HepG2 (cell line): ENCODE measurements around the gene SLC16A6. TPM values are rescaled to one million over a fixed set of nuclear protein-coding genes. Genes with fewer than 3 reads are reported as not detected.

ENCODE experiments used
- DNMT1 ChIP-seq: sonication (generic); formaldehyde crosslinking; IDR thresholded peaks from 2 replicates; pipeline ENCODE4 v1.5.1; 2020; ENCODE audit warnings: mild to moderate bottlenecking, missing genetic modification reagents
- EED ChIP-seq: sonication (generic); formaldehyde crosslinking; IDR thresholded peaks from 2 replicates; pipeline ENCODE4 v1.5.0; 2020; ENCODE audit warnings: mild to moderate bottlenecking, missing genetic modification reagents
- FIP1L1 ChIP-seq: fragments of 200-400 bp; formaldehyde crosslinking; IDR thresholded peaks from 2 replicates; pipeline ENCODE4 v1.6.1; 2018; ENCODE audit warnings: low read depth, mild to moderate bottlenecking, low read length, moderate library complexity, borderline replicate concordance; ENCODE audit not compliant: insufficient read depth
- FOXJ3 ChIP-seq: sonication (generic); formaldehyde crosslinking; IDR thresholded peaks from 2 replicates; pipeline ENCODE4 v1.4.0; 2020; ENCODE audit warnings: missing genetic modification reagents, mild to moderate bottlenecking, borderline replicate concordance
- HIVEP1 ChIP-seq: sonication (generic); formaldehyde crosslinking; IDR thresholded peaks from 2 replicates; pipeline ENCODE4 v1.4.0; 2020; ENCODE audit warnings: mild to moderate bottlenecking, missing genetic modification reagents
- ISX ChIP-seq: sonication (generic); formaldehyde crosslinking; conservative IDR thresholded peaks from 2 replicates; pipeline ENCODE4 v1.5.0; 2020; ENCODE audit warnings: missing genetic modification reagents
- MBD4 ChIP-seq: IDR thresholded peaks from 2 replicates; pipeline ENCODE4 v1.6.1; 2012; ENCODE audit warnings: low read length, inconsistent platforms, borderline replicate concordance
- MEIS1 ChIP-seq: sonication (generic); formaldehyde crosslinking; IDR thresholded peaks from 2 replicates; pipeline ENCODE4 v1.9.0; 2021; ENCODE audit warnings: mild to moderate bottlenecking, missing genetic modification reagents, moderate library complexity, borderline replicate concordance
- NAIF1 ChIP-seq: sonication (generic); formaldehyde crosslinking; IDR thresholded peaks from 2 replicates; pipeline ENCODE4 v1.5.0; 2020; ENCODE audit warnings: mild to moderate bottlenecking, missing genetic modification reagents, borderline replicate concordance
- NFRKB ChIP-seq: fragments of 450-650 bp; IDR thresholded peaks from 2 replicates; pipeline ENCODE4 v1.6.1; 2017
- ONECUT2 ChIP-seq: sonication (generic); formaldehyde crosslinking; IDR thresholded peaks from 2 replicates; pipeline ENCODE4 v1.4.0; 2020; ENCODE audit warnings: missing genetic modification reagents
- POLR2AphosphoS2 ChIP-seq: IDR thresholded peaks from 2 replicates; pipeline ENCODE4 v1.6.1; 2011; ENCODE audit warnings: low read depth, low read length, improper control_type of control experiment
- SIN3B ChIP-seq: fragments of 150-350 bp; IDR thresholded peaks from 2 replicates; pipeline ENCODE4 v1.6.1; 2014; ENCODE audit warnings: low read length
- SKIL ChIP-seq: sonication (generic); formaldehyde crosslinking; IDR thresholded peaks from 2 replicates; pipeline ENCODE4 v1.8.0; 2022; ENCODE audit warnings: missing genetic modification reagents, mild to moderate bottlenecking, moderate library complexity, borderline replicate concordance
- TEAD3 ChIP-seq: optimal IDR thresholded peaks from 2 replicates; pipeline ENCODE3; 2016; ENCODE audit warnings: borderline replicate concordance
- TFDP1 ChIP-seq: IDR thresholded peaks from 2 replicates; pipeline ENCODE4 v1.6.1; 2016; ENCODE audit warnings: missing compliant biosample characterization, missing genetic modification reagents, borderline replicate concordance
- ZBTB7A ChIP-seq: sonication (generic); formaldehyde crosslinking; IDR thresholded peaks from 2 replicates; pipeline ENCODE4 v1.8.0; 2022; ENCODE audit warnings: mild to moderate bottlenecking, missing genetic modification reagents
- ZFP90 ChIP-seq: sonication (generic); formaldehyde crosslinking; IDR thresholded peaks from 2 replicates; pipeline ENCODE4 v1.8.0; 2022; ENCODE audit warnings: missing genetic modification reagents, mild to moderate bottlenecking, inconsistent platforms, borderline replicate concordance
- ZNF317 ChIP-seq: sonication (generic); formaldehyde crosslinking; IDR thresholded peaks from 2 replicates; pipeline ENCODE4 v1.5.0; 2020; ENCODE audit warnings: mild to moderate bottlenecking, missing genetic modification reagents
- ZNF34 ChIP-seq: sonication (generic); formaldehyde crosslinking; IDR thresholded peaks from 2 replicates; pipeline ENCODE4 v1.4.0; 2020; ENCODE audit warnings: mild to moderate bottlenecking, missing genetic modification reagents, borderline replicate concordance
- ZNF550 ChIP-seq: sonication (generic); formaldehyde crosslinking; IDR thresholded peaks from 2 replicates; pipeline ENCODE4 v1.4.0; 2020; ENCODE audit warnings: mild to moderate bottlenecking, missing genetic modification reagents, borderline replicate concordance
- ZNF709 ChIP-seq: sonication (generic); formaldehyde crosslinking; IDR thresholded peaks from 2 replicates; pipeline ENCODE4 v1.5.0; 2020; ENCODE audit warnings: mild to moderate bottlenecking, missing genetic modification reagents
- ZNF839 ChIP-seq: sonication (generic); formaldehyde crosslinking; IDR thresholded peaks from 2 replicates; pipeline ENCODE4 v1.4.0; 2020; ENCODE audit warnings: missing genetic modification reagents, mild to moderate bottlenecking, borderline replicate concordance
- ZSCAN29 ChIP-seq: sonication (generic); formaldehyde crosslinking; conservative IDR thresholded peaks from 2 replicates; pipeline ENCODE4 v1.4.0; 2020; ENCODE audit warnings: mild to moderate bottlenecking, missing genetic modification reagents
- ZSCAN31 ChIP-seq: sonication (generic); formaldehyde crosslinking; IDR thresholded peaks from 2 replicates; pipeline ENCODE4 v1.5.0; 2020; ENCODE audit warnings: low read depth, mild to moderate bottlenecking, missing genetic modification reagents
- polyA plus RNA-seq, 8 experiments: library from polyadenylated mRNA; depleted of rRNA in 3 of 8; stranded (reverse) in 7 of 8; unstranded in 1 of 8; fragments of >200 nt; fragmentation: Illumina TruSeq in 4 of 8; extraction: Trizol in 4 of 8; gene quantifications; 2 replicates each; pipeline versions ENCODE4 v1.2.1 to v1.2.3, GENCODE V29; 2011 to 2016; ENCODE audit warnings: low read depth in 4 of 8, missing spikeins in 1 of 8, mixed read lengths in 1 of 8; ENCODE audit not compliant: insufficient read depth in 1 of 8
- total RNA-seq, 5 experiments: library from RNA; depleted of rRNA; stranded (reverse); fragments of >200 nt; fragmentation: Illumina TruSeq; extraction: Trizol; gene quantifications; 2 replicates each; pipeline ENCODE4 v1.2.3, GENCODE V29; 2016; ENCODE audit warnings: low read depth in 1 of 5
- TF ChIP-seq, protein P1 (sequence below): sonication (generic); formaldehyde crosslinking; IDR thresholded peaks from 2 replicates; pipeline ENCODE4 v1.8.0; 2022; ENCODE audit warnings: mild to moderate bottlenecking, missing genetic modification reagents, moderate library complexity

SLC16A6 gene
- total and polyA plus RNA-seq, 2 of the 13 experiments (the other 11 are each of a cell fraction or from before 2014, with no cell fraction given) = 1.1 to 44.7 TPM

GRCh38 chr17:68291836-68292688 lies 1.1 kb upstream of the SLC16A6 start (continued):
- TF ChIP-seq MEIS1 (CRISPR knock-in tag) = peak; percentile 58; the same call in 1 of the 2 replicates
- TF ChIP-seq, protein P1, sequence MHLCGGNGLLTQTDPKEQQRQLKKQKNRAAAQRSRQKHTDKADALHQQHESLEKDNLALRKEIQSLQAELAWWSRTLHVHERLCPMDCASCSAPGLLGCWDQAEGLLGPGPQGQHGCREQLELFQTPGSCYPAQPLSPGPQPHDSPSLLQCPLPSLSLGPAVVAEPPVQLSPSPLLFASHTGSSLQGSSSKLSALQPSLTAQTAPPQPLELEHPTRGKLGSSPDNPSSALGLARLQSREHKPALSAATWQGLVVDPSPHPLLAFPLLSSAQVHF (CRISPR knock-in tag) = no peak
- peak; percentile 93 for TF ChIP-seq TEAD3 (CRISPR knock-in tag)
- peak; percentile 69 for TF ChIP-seq TFDP1 (CRISPR knock-in tag)
- no peak; the same call in 1 of the 2 replicates for TF ChIP-seq ZNF34 (CRISPR knock-in tag)
- no peak; the same call in none of the 2 replicates for TF ChIP-seq ZNF709 (CRISPR knock-in tag)
- no peak for TF ChIP-seq MBD4
- TF ChIP-seq POLR2AphosphoS2 = no peak
- TF ChIP-seq ZNF550 (CRISPR knock-in tag) = no peak
- TF ChIP-seq ZFP90 = no peak
- TF ChIP-seq ZNF317 (CRISPR knock-in tag) = peak; percentile 69
- TF ChIP-seq ISX (CRISPR knock-in tag) = no peak
- TF ChIP-seq ZBTB7A (CRISPR knock-in tag) = no peak
- no peak for TF ChIP-seq ONECUT2 (CRISPR knock-in tag)
- no peak for TF ChIP-seq NFRKB
- no peak for TF ChIP-seq DNMT1
- 0 out of 2 replicates have a peak, but pooled peaks have one; percentile 24 for TF ChIP-seq FOXJ3
- TF ChIP-seq SIN3B = no peak
- TF ChIP-seq ZNF839 = 0 out of 2 replicates have a peak, but pooled peaks have one; percentile 37
- 0 out of 2 replicates have a peak, but pooled peaks have one; percentile 52 for TF ChIP-seq ZSCAN29 (CRISPR knock-in tag)
- no peak for TF ChIP-seq FIP1L1
- TF ChIP-seq SKIL (CRISPR knock-in tag) = peak; percentile 46; the same call in 1 of the 2 replicates
- peak; percentile 49 for TF ChIP-seq ZSCAN31 (CRISPR knock-in tag)
- no peak for TF ChIP-seq EED
- TF ChIP-seq HIVEP1 (CRISPR knock-in tag) = peak; percentile 60; the same call in 1 of the 2 replicates
- no peak for TF ChIP-seq NAIF1
